Activated naive CD4-positive, alpha-beta T cell treated with anti-CD3 and anti-CD28 coated beads, Interleukin-2, amount 50 U/mL, for 72 hours (primary cell): ENCODE measurements around the gene SCAF11. TPM values are rescaled to one million over a fixed set of nuclear protein-coding genes. Genes with fewer than 3 reads are reported as not detected.

Experiments used
- ATAC-seq, 2 donors: fragments of 150-1000 bp; cut with Tn5 transposase; 2 replicates each; pipeline ENCODE4 v1.10.0; 2021; ENCODE audit warnings: mild to moderate bottlenecking in 2 of 2, moderate library complexity in 2 of 2
- DNase-seq, 2 donors: peaks; one replicate each; pipeline ENCODE4 v3.0.0; 2021 to 2022; ENCODE audit warnings: low spot score in 2 of 2
- H3K27ac Mint-ChIP-seq, 2 donors: one replicate each; pipeline ENCODE4 v1.8.0; 2022; ENCODE audit warnings: mild to moderate bottlenecking in 2 of 2, mixed read lengths in 2 of 2
- H3K36me3 Mint-ChIP-seq, 2 donors: one replicate each; pipeline ENCODE4 v1.8.0; 2022; ENCODE audit warnings: mixed read lengths in 2 of 2
- H3K9me3 Mint-ChIP-seq, 2 donors: one replicate each; pipeline ENCODE4 v1.8.0; 2022; ENCODE audit warnings: mixed read lengths in 2 of 2
- total RNA-seq, 2 donors: library from RNA; stranded (reverse); gene quantifications; one replicate each; pipeline ENCODE4 v1.2.3, GENCODE V29; 2022

The SCAF11 gene
- total RNA-seq, 2 donors from 2014 or later = 121 to 123 TPM

- H3K9me3 Mint-ChIP-seq = peaks cover 0 to 4% of the 10 kb centered on the region in 2 donors
- DNase-seq = no peak
- ATAC-seq = no peak
- no peak overlapping the region for H3K27ac Mint-ChIP-seq
- H3K36me3 Mint-ChIP-seq = peaks cover 25 to 42% of the 10 kb centered on the region in 2 donors
Measured at GRCh38 chr12:45962553-45963325, 27.6 kb downstream of the SCAF11 start.

GRCh38 chr12:45959728-45960127 lies 30.6 kb downstream of the SCAF11 start:
- Mint-ChIP-seq H3K9me3 (peaks cover 0 to 3% of the 10 kb centered on the region in 2 donors), H3K36me3 (peaks cover 21 to 43% of the 10 kb centered on the region in 2 donors), H3K27ac (no peak overlapping the region)
- DNase-seq (no peak), ATAC-seq (no peak)

DNA sequence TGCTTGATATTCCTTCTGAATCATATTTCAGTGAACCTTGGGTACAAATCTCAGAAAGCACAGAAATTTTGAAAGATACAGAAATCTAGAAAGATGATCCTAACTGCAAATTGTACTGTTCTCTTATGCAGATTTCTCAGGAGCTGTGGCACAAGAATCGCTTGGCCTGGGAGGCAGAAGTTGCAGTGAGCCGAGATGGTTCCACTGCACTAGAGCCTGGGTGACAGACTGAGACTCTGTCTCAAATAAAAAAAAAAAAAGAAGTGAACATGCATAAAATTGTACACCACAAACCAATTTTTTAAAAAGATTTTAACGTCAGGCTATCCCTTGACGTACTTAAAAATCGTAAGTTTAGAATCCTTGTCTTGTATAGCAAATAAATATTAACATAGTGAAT lies 31.3 kb downstream of the SCAF11 start:
- ATAC-seq = no peak
- no peak overlapping the region for H3K27ac Mint-ChIP-seq
- DNase-seq = no peak
- H3K36me3 Mint-ChIP-seq = peaks cover 15 to 36% of the 10 kb centered on the region in 2 donors
- H3K9me3 Mint-ChIP-seq = no peaks in the 10 kb centered on the region

DNA sequence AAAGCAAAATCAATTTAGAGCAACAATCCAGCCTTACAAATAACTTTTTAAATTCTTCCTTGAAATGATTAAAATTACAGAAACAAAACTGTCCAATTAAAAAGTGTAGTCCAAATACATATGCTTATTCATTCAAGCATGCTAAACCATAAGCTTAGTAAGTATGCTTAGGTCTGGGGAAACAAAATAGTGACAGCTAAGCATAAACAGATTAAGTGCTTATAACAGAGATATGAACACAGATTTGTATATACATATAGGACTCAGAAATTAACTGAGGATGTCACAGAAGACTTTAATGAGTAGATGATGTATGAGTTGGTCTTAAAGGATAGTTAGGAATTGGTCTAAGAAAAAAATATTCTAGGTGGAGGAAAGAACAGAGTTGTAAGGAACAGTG lies 41.8 kb downstream of the SCAF11 start:
- ATAC-seq (no peak), DNase-seq (no peak)
- H3K36me3 Mint-ChIP-seq = peaks cover 0 to 9% of the 10 kb centered on the region in 2 donors
- no peaks in the 10 kb centered on the region for H3K9me3 Mint-ChIP-seq
- no peak overlapping the region for H3K27ac Mint-ChIP-seq

DNA sequence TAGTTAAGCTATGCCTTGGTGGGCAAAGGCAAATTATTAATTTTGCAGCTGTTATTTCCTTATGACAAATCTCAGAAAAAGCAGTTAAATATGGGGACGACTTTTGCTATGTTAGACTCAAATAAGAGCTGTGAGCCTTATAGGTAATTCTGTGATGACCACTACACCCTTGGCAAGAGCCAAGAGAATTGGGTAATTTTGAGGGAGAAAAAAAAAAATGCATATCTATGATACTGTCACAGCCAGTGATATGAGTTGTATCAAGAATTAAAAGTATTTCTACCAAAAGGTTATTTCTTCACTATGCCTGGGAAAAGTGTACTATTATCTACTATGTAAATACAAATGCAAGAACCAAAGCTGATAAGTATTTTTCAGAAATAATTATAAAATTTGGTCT lies 43.9 kb downstream of the SCAF11 start:
- H3K9me3 Mint-ChIP-seq = peaks cover 0 to 10% of the 10 kb centered on the region in 2 donors
- no peak for DNase-seq
- no peak overlapping the region for H3K27ac Mint-ChIP-seq
- peaks cover 10 to 26% of the 10 kb centered on the region in 2 donors for H3K36me3 Mint-ChIP-seq
- ATAC-seq = no peak

GRCh38 chr12:45944771-45945170 lies 45.6 kb downstream of the SCAF11 start:
- DNase-seq (no peak), ATAC-seq (no peak)
- peak overlapping the region in 1 of 2 donors; percentile 10 for H3K27ac Mint-ChIP-seq
- peaks cover 0 to 12% of the 10 kb centered on the region in 2 donors for H3K9me3 Mint-ChIP-seq
- H3K36me3 Mint-ChIP-seq = peaks cover 12 to 43% of the 10 kb centered on the region in 2 donors

- peak overlapping the region in 1 of 2 donors; percentile 53 for H3K27ac Mint-ChIP-seq
- DNase-seq = no peak
Measured at GRCh38 chr12:45939759-45940158, 50.6 kb downstream of the SCAF11 start.

GRCh38 chr12:45938566-45938965 lies 51.8 kb downstream of the SCAF11 start:
- ATAC-seq = no peak
- H3K27ac Mint-ChIP-seq = no peak overlapping the region
- peaks cover 12 to 46% of the 10 kb centered on the region in 2 donors for H3K36me3 Mint-ChIP-seq
- DNase-seq = no peak
- peaks cover 0 to 12% of the 10 kb centered on the region in 2 donors for H3K9me3 Mint-ChIP-seq

More at GRCh38 chr12:45939759-45940158, 50.6 kb downstream of the SCAF11 start:
- peaks cover 0 to 12% of the 10 kb centered on the region in 2 donors for H3K9me3 Mint-ChIP-seq
- peaks cover 12 to 46% of the 10 kb centered on the region in 2 donors for H3K36me3 Mint-ChIP-seq
- no peak for ATAC-seq

- ATAC-seq = no peak
- DNase-seq = no peak
- H3K36me3 Mint-ChIP-seq = peaks cover 0 to 18% of the 10 kb centered on the region in 2 donors
- no peaks in the 10 kb centered on the region for H3K9me3 Mint-ChIP-seq
- no peak overlapping the region for H3K27ac Mint-ChIP-seq
Measured at GRCh38 chr12:45934956-45935355, 55.4 kb downstream of the SCAF11 start.

- H3K9me3 Mint-ChIP-seq = no peaks in the 10 kb centered on the region
- DNase-seq (no peak), ATAC-seq (no peak)
- H3K27ac Mint-ChIP-seq = no peak overlapping the region
- peaks cover 0 to 18% of the 10 kb centered on the region in 2 donors for H3K36me3 Mint-ChIP-seq
Measured at GRCh38 chr12:45933504-45933903, 56.9 kb downstream of the SCAF11 start.

DNA sequence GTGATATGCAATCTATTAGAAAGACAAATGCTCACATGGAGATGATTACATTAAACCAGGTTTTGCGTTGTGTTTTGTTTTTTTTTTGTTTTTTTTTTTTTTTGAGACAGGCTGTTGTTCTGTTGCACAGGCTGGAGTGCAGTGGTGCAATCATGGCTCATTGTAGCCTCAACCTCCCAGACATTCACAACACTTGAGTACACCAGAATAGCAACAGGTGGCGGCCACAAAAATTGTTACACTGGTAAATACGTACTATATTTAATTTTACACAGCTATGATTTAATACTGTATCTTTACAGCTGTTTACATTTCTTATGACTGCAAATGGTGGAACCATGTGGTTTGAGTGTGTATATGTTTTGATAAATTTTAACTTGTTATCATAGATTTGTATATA lies 60.0 kb downstream of the SCAF11 start:
- ATAC-seq (no peak), DNase-seq (no peak)
- no peak overlapping the region for H3K27ac Mint-ChIP-seq
- H3K36me3 Mint-ChIP-seq = peaks cover 20 to 30% of the 10 kb centered on the region in 2 donors
- H3K9me3 Mint-ChIP-seq = no peaks in the 10 kb centered on the region

GRCh38 chr12:45928309-45928708 lies 62.1 kb downstream of the SCAF11 start:
- H3K9me3 Mint-ChIP-seq = no peaks in the 10 kb centered on the region
- peak; percentile 62 to 88 for ATAC-seq
- no peak for DNase-seq
- peak overlapping the region; percentile 51 to 81 for H3K27ac Mint-ChIP-seq
- H3K36me3 Mint-ChIP-seq = peaks cover 20 to 30% of the 10 kb centered on the region in 2 donors

DNA sequence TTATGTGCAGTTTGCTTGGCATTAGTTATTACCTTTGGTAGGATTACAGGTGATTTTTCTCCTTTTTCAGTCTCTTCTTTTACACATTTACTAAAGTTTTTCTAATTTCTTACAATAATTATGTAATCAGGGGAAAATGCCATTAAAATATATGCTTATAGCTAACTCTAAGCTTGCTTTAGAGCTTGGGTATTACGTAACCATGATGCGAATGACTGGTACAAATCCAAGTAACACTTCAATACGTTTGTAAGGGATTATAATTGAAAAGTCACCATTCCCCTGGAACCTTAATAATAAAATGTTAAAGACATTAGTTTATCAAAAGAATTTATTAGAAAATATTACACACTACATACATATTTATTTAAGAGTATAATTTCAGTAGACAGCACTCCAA lies 71.6 kb downstream of the SCAF11 start:
- H3K36me3 Mint-ChIP-seq = no peaks in the 10 kb centered on the region
- H3K27ac Mint-ChIP-seq = no peak overlapping the region
- ATAC-seq = no peak
- no peaks in the 10 kb centered on the region for H3K9me3 Mint-ChIP-seq
- DNase-seq = no peak

GRCh38 chr12:45915405-45915804 lies 75.0 kb downstream of the SCAF11 start:
- H3K27ac Mint-ChIP-seq = peak overlapping the region; percentile 23 to 47
- DNase-seq (no peak), ATAC-seq (no peak)
- no peaks in the 10 kb centered on the region for H3K36me3 Mint-ChIP-seq
- H3K9me3 Mint-ChIP-seq = no peaks in the 10 kb centered on the region

GRCh38 chr12:45914090-45914489 lies 76.3 kb downstream of the SCAF11 start:
- H3K27ac Mint-ChIP-seq = no peak overlapping the region
- ATAC-seq = peak in 1 of 2 donors; percentile 42
- H3K36me3 Mint-ChIP-seq = peaks cover 0 to 5% of the 10 kb centered on the region in 2 donors
- no peak for DNase-seq
- H3K9me3 Mint-ChIP-seq = no peaks in the 10 kb centered on the region

DNA sequence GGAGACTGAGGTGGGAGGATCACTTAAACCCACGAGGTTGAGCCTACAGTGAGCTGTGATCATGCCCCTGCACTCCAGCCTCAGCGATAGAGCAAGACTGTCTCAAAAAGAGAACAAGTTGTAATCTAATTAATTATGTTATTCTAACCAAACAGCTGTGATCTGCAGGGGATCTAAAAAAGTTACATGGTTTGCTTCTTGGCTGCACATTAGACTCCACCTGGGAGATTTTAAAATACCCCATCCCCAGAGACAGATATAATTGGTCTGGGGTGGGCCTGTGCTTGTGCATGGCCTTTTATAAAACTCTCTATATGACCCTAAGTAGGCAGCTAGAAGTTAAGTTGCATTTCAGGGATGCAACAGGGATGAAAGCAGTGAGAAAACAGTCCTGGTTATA lies 76.7 kb downstream of the SCAF11 start:
- peaks cover 0 to 5% of the 10 kb centered on the region in 2 donors for H3K36me3 Mint-ChIP-seq
- H3K27ac Mint-ChIP-seq = peak overlapping the region in 1 of 2 donors; percentile 44
- DNase-seq (no peak), ATAC-seq (no peak)
- H3K9me3 Mint-ChIP-seq = no peaks in the 10 kb centered on the region

- H3K36me3 Mint-ChIP-seq = peaks cover 0 to 5% of the 10 kb centered on the region in 2 donors
- DNase-seq (no peak), ATAC-seq (no peak)
- peak overlapping the region in 1 of 2 donors; percentile 55 for H3K27ac Mint-ChIP-seq
- no peaks in the 10 kb centered on the region for H3K9me3 Mint-ChIP-seq
Measured at GRCh38 chr12:45912774-45913173, 77.6 kb downstream of the SCAF11 start.
